ENCODE results near the gene UNK.
"Not testable (repeated sequence)": the region's sequence is repeated elsewhere in the genome, so short reads cannot be mapped to it uniquely, and the experiment has no call there.

The UNK gene

GRCh38 chr17:75853433-75853832 is 68.8 kb downstream of the UNK start:
- no peak for DNase-seq

- no peak for DNase-seq
These were observed 69.6 kb downstream of the UNK start for GRCh38 chr17:75854101-75854748.

- DNase-seq: no peak
These were observed 70.3 kb downstream of the UNK start for GRCh38 chr17:75854881-75855309.

- peak; percentile 100 for DNase-seq
These were observed 70.9 kb downstream of the UNK start, which contains the start of gene WBP2 for GRCh38 chr17:75855310-75856061. WBP2 (minus strand) TSS chr17:75855335; CDS start chr17:75855297, 38 bp downstream.

- peak; percentile 42 for DNase-seq
These were observed 71.6 kb downstream of the UNK start for GRCh38 chr17:75856062-75856756.

GRCh38 chr17:75859358-75859757 is 74.8 kb downstream of the UNK start:
- DNase-seq: not testable (repeated sequence)

GRCh38 chr17:75861927-75862317 is 77.3 kb downstream of the UNK start:
- no peak for DNase-seq

GRCh38 chr17:75864448-75864871 is 79.9 kb downstream of the UNK start:
- no peak for DNase-seq

GRCh38 chr17:75864887-75865286 is 80.3 kb downstream of the UNK start:
- not testable (repeated sequence) for DNase-seq

GRCh38 chr17:75865404-75866188 is 81.0 kb downstream of the UNK start:
- not testable (repeated sequence) for DNase-seq

- not testable (repeated sequence) for DNase-seq
These were observed 84.2 kb downstream of the UNK start for GRCh38 chr17:75868730-75869281.

GRCh38 chr17:75869282-75870141 is 84.9 kb downstream of the UNK start:
- DNase-seq: peak; percentile 62

GRCh38 chr17:75870228-75870627 is 85.6 kb downstream of the UNK start:
- DNase-seq: not testable (repeated sequence)

GRCh38 chr17:75872434-75873351 is 88.1 kb downstream of the UNK start:
- no peak for DNase-seq

- DNase-seq: no peak
These were observed 89.1 kb downstream of the UNK start for GRCh38 chr17:75873587-75874322.

- DNase-seq: no peak
These were observed 89.9 kb downstream of the UNK start for GRCh38 chr17:75874323-75875181.
